Aorta (tissue), 5 donors: ENCODE measurements around the gene MACROD2. TPM values are rescaled to one million over a fixed set of nuclear protein-coding genes. Genes with fewer than 3 reads are reported as not detected.

Experiments
- ATAC-seq: fragments of 200-7000 bp; cut with Tn5 transposase; one replicate; pipeline ENCODE4 v1.9.1; 2022; ENCODE audit warnings: moderate library complexity; ENCODE audit not compliant: low FRiP score
- DNase-seq, 2 donors: peaks; one replicate each; pipeline ENCODE4 v3.0.0-alpha.2; 2020
- H3K27ac ChIP-seq, 2 donors: one replicate each; pipeline ENCODE4 v1.5.1; 2013; ENCODE audit warnings: low read length in 2 of 2, mild to moderate bottlenecking in 2 of 2, moderate library complexity in 2 of 2, control low read depth in 1 of 2, inconsistent platforms in 1 of 2, low read depth in 1 of 2
- H3K27me3 ChIP-seq, 2 donors: one replicate each; pipeline ENCODE4 v1.6.1; 2013; ENCODE audit warnings: control low read depth in 1 of 2, low read length in 1 of 2, mild to moderate bottlenecking in 1 of 2, moderate library complexity in 1 of 2; ENCODE audit not compliant: insufficient read depth in 2 of 2, control insufficient read depth in 1 of 2
- H3K36me3 ChIP-seq, 2 donors: one replicate each; pipeline ENCODE4 v1.6.1; 2013; ENCODE audit warnings: control low read depth in 1 of 2, low read length in 1 of 2, mild to moderate bottlenecking in 1 of 2; ENCODE audit not compliant: insufficient read depth in 2 of 2, control insufficient read depth in 1 of 2
- H3K4me1 ChIP-seq, 2 donors: one replicate each; pipeline ENCODE4 v1.6.1; 2013; ENCODE audit warnings: low read length in 2 of 2, control low read depth in 1 of 2, mild to moderate bottlenecking in 1 of 2, moderate library complexity in 1 of 2; ENCODE audit not compliant: insufficient read depth in 2 of 2, control insufficient read depth in 1 of 2
- H3K4me3 ChIP-seq, 2 donors: one replicate each; pipeline ENCODE4 v1.5.1; 2013; ENCODE audit warnings: low read length in 2 of 2, control low read depth in 1 of 2, mild to moderate bottlenecking in 1 of 2
- H3K9me3 ChIP-seq: one replicate; pipeline ENCODE4 v1.6.1; 2013; ENCODE audit warnings: mild to moderate bottlenecking, low read length; ENCODE audit not compliant: control insufficient read depth
- WGBS, 2 donors: extraction: QIAGEN DNeasy Blood & Tissue Kit; methylation state at CpG; one replicate each; pipeline ENCODE4 v1.1.7; 2013; 5-methylcytosine and 5-hydroxymethylcytosine counted together
- intact Hi-C, 2 donors: fragments of 100-400 bp; cut with DNase I; formaldehyde crosslinking; loops; one replicate each; pipeline versions ENCODE4 v1.14.2 to v1.15.0; 2022
- polyA plus RNA-seq, 2 donors: library from polyadenylated mRNA; stranded (reverse); fragments of 200-250 nt; gene quantifications; one replicate each; pipeline ENCODE4 v1.2.3, GENCODE V29; 2013
- total RNA-seq, 2 donors: library from RNA; stranded (reverse); fragmentation: NEBNext Ultra II Directional; extraction: Animal tissue kit (Norgen Biotek cat#: 25700); gene quantifications; one replicate each; pipeline ENCODE4 v1.2.1, GENCODE V29; 2021
- donor health status: healthy with polysubstance abuse.
- donor health status: Bipolar disorder and iron deficiency.
- donor health status: DM: no; HTN: no; CAD: no.
- donor health status: DM: no; HTN: no; CAD: no.
- donor health status: DM: yes; HTN: yes; CAD: no.

The MACROD2 gene
- total and polyA plus RNA-seq, 4 donors: 0.90 to 11.2 (median 4.8) TPM

DNA sequence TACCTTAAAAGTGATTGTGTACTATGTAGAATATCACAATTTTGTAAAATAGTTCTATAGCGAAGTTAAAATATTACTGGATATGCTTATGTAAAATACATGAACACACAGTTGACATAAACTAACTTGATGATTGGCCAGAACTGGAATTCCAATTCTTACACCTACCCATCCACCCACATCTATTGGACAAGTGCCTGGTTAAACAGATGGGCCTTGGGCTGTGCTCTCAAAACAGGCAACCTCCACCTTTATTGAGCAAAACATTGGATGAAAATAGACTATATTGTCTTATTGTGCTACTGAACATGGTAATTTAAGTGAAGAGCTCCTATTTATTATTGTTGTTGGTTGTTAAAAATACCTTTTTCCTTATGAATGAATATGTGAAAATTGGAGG, 496.1 kb downstream of the MACROD2 start:
- Histone ChIP-seq H3K9me3 (no peaks in the 10 kb centered on the region), H3K4me1 (no peaks in the 10 kb centered on the region), H3K27me3 (no peaks in the 10 kb centered on the region), H3K27ac (no peak overlapping the region), H3K4me3 (no peak overlapping the region), H3K36me3 (no peaks in the 10 kb centered on the region)
- ATAC-seq (no peak), DNase-seq (no peak)
- intact Hi-C loops: no loop called here
- 97% methylated on average over 1 of the region's 1 CpG for WGBS, 2 donors

DNA sequence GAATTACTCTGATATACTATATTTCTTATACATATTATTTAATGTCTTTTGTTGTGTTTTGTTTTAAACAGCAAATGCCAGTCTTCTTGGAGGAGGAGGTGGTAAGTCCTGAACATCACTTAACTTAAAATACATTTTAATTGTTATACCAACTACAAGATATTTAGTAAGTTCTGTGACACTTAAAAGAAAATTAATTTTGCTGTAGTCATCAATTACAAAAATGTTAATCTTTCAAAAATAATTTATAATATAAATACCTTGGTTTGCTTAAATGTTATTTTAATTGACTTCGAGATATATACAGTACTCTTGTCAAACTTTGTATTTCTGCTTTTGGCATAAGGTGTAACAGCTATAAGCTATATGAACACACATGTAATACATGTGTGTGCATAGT, 498.1 kb downstream of the MACROD2 start:
- Histone ChIP-seq H3K36me3 (no peaks in the 10 kb centered on the region), H3K4me1 (no peaks in the 10 kb centered on the region), H3K27me3 (no peaks in the 10 kb centered on the region), H3K9me3 (no peaks in the 10 kb centered on the region), H3K4me3 (no peak overlapping the region), H3K27ac (no peak overlapping the region)
- intact Hi-C loops: no loop called here
- ATAC-seq: no peak
- no peak for DNase-seq
- 79 to 92% methylated on average over 1 of the region's 1 CpG for WGBS, 2 donors

DNA sequence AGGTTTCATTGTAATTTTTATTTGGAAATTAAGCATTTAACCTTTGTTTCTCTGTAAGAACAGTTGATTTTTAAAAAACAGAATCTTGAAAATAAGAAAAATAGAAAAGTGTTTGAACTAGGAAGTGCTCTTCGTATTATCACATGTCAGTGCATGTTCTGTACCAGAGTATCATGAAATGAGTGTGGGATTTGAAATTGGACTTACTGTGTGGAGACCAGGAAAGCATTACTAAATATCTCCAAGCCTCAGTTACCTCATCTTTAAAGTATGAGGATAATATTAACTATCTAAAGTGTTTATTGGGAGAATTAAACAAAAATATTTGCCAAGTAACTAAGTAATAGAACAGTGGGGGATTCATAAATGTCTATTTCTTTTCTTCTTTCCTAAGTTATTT, 499.0 kb downstream of the MACROD2 start:
- H3K27me3 ChIP-seq: no peaks in the 10 kb centered on the region
- no peaks in the 10 kb centered on the region for H3K4me1 ChIP-seq
- ATAC-seq (no peak), DNase-seq (no peak)
- no peaks in the 10 kb centered on the region for H3K36me3 ChIP-seq
- H3K27ac ChIP-seq: no peak overlapping the region
- intact Hi-C loops: no loop called here
- H3K4me3 ChIP-seq: no peak overlapping the region
- WGBS, 2 donors: 78 to 80% methylated on average over 1 of the region's 1 CpG
- H3K9me3 ChIP-seq: no peaks in the 10 kb centered on the region

DNA sequence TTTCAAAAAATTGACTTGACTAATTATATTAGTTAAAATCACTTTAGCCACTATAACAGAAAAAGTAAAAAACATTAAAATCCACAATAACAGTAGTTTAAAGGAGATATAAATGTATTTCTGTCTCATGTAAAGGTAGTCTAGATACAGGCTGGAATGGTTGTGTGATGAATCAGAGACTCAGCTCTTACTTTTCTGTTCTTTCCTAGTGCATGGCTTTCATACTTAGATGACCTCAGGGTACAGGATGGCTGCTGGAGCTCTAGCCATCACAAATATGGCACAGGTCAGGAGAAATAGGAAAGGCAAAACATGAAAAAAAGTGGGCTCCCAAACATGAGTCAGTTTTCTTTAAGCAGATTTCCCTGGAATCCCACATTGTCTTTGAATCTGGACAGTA, 499.8 kb downstream of the MACROD2 start:
- ATAC-seq (no peak), DNase-seq (no peak)
- Histone ChIP-seq H3K36me3 (no peaks in the 10 kb centered on the region), H3K27me3 (no peaks in the 10 kb centered on the region), H3K27ac (no peak overlapping the region), H3K4me1 (no peaks in the 10 kb centered on the region), H3K4me3 (no peak overlapping the region), H3K9me3 (no peaks in the 10 kb centered on the region)
- intact Hi-C loops: no loop called here

DNA sequence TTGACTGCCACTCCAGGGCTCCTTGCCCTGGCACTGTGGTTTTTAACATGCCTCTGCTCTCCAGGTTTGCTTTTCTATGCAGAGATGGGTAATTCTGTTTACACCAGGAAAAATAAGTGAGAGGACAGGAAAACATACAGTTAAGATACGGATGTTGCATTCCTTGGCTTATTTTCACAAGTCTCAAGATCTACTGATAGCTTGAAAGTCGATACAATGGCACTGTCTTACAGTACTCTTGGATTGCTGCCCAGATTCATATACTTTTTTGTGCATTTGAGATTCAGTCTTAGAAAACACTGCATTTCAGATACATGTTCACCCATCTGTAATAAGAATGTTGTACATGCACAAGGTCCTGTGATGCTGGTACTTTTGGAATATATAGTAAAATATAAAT, 501.7 kb downstream of the MACROD2 start:
- 16 to 20% methylated on average over 2 of the region's 2 CpGs for WGBS, 2 donors
- DNase-seq (no peak), ATAC-seq (no peak)
- no peak overlapping the region for H3K4me3 ChIP-seq
- intact Hi-C loops: no loop called here
- no peaks in the 10 kb centered on the region for H3K4me1 ChIP-seq
- H3K27ac ChIP-seq: no peak overlapping the region
- no peaks in the 10 kb centered on the region for H3K36me3 ChIP-seq
- H3K9me3 ChIP-seq: no peaks in the 10 kb centered on the region
- H3K27me3 ChIP-seq: no peaks in the 10 kb centered on the region

DNA sequence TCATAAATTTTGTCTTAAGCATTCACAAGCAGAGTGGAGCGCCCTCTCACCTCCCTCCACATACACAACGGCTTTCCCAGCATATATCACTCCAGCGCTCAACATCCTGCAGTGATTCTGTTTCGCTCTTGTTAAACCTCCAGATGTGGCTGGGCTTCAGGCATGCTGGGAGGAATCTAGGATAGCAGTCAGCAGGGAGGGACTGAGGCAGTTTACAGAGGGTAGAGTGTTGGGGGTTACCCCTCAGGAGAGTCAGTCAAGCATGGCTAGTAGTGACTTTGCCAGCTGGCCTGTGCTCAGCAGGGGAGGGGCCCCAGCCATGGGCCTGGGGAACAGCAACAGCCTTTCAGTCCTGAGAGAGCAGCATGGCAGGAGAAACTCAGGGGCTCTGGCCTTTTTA, 503.5 kb downstream of the MACROD2 start:
- Histone ChIP-seq H3K27ac (no peak overlapping the region), H3K4me1 (no peaks in the 10 kb centered on the region), H3K27me3 (no peaks in the 10 kb centered on the region), H3K36me3 (no peaks in the 10 kb centered on the region), H3K9me3 (no peaks in the 10 kb centered on the region), H3K4me3 (no peak overlapping the region)
- intact Hi-C loops: no loop called here
- DNase-seq (no peak), ATAC-seq (peak; percentile 44)
- 30 to 34% methylated on average over 4 of the region's 4 CpGs for WGBS, 2 donors

DNA sequence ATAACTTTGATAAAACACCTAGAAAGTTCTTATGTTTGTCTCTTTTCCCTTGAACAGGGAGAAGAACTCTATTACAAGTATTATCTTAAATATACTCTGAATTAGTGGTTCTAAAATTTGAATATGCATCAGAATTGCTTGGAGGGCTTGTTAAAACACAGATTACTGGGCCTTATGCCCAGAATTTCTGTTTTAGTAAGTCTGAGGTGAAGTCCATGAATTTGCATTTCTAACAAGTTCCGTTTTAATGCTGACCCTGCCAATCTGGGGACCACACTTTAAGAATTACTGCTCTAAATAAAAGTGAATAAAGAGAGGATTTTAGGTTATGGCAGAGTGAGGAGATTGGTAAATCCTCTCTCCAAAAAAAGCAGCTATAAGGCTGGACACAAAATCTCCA, 510.2 kb downstream of the MACROD2 start:
- H3K27me3 ChIP-seq: no peaks in the 10 kb centered on the region
- H3K27ac ChIP-seq: no peak overlapping the region
- peaks cover 1% of the 10 kb centered on the region for H3K9me3 ChIP-seq
- no peaks in the 10 kb centered on the region for H3K4me1 ChIP-seq
- intact Hi-C loops: no loop called here
- no peaks in the 10 kb centered on the region for H3K36me3 ChIP-seq
- WGBS, 2 donors: 14 to 24% methylated on average over 1 of the region's 1 CpG
- ATAC-seq (no peak), DNase-seq (no peak)
- H3K4me3 ChIP-seq: no peak overlapping the region

DNA sequence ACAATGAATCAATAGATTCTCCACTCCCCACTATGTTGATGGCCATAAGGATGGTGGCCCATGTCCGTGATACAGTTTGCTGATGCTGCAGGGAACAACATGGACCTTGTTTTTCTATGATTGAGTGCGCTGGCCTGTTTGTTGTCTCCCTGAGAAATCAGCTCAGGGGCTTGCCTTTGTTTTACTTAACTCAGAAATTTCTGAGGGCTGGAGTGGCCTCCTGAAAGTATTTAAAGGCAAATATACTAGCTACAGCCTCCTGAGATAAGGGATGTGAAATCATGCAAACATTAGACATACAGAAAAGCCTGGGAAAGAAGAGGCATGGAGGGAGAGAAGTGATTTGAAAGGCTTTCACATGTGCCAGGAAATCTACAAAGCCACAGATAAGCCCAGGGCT, 512.4 kb downstream of the MACROD2 start:
- intact Hi-C loops: no loop called here
- H3K9me3 ChIP-seq: peaks cover 1% of the 10 kb centered on the region
- H3K27ac ChIP-seq: no peak overlapping the region
- WGBS, 2 donors: 48 to 68% methylated on average over 2 of the region's 2 CpGs
- H3K4me3 ChIP-seq: no peak overlapping the region
- DNase-seq: no peak
- ATAC-seq: no peak
- H3K36me3 ChIP-seq: no peaks in the 10 kb centered on the region
- no peaks in the 10 kb centered on the region for H3K27me3 ChIP-seq
- no peaks in the 10 kb centered on the region for H3K4me1 ChIP-seq

DNA sequence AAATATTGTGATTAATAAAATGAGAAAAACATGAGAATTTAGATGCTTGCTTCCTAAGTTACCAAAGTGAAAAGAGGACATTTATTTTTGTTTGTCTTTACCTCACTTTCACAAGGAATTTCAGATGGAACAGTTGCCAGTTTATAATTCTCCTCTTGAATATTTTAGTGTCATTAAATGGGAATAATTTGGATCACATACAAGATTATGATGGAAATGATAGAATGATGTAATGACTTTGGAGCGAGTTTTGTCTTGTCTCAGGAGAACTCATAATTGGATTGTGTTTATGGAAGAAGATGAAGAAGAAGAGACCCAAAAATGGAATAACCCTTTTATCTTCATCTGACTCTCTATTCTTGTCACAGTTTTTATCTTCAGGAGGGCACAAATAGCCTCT, 515.0 kb downstream of the MACROD2 start:
- intact Hi-C loops: no loop called here
- H3K27me3 ChIP-seq: no peaks in the 10 kb centered on the region
- no peak overlapping the region for H3K27ac ChIP-seq
- no peak overlapping the region for H3K4me3 ChIP-seq
- WGBS, 2 donors: 71 to 78% methylated on average over 1 of the region's 1 CpG
- H3K36me3 ChIP-seq: no peaks in the 10 kb centered on the region
- H3K4me1 ChIP-seq: no peaks in the 10 kb centered on the region
- ATAC-seq (no peak), DNase-seq (no peak)
- H3K9me3 ChIP-seq: peaks cover 1% of the 10 kb centered on the region
